HG02588 (cell line): ENCODE measurements around the gene IGSF23.
"Not testable (repeated sequence)": the region's sequence is repeated elsewhere in the genome, so short reads cannot be mapped to it uniquely, and the experiment has no call there.

Source experiments
- ATAC-seq: cut with Tn5 transposase; IDR thresholded peaks from one replicate; pipeline ENCODE4 v1.9.1; 2021; ENCODE audit warnings: mild to moderate bottlenecking, moderate library complexity; ENCODE audit not compliant: unreplicated experiment

IGSF23 gene

GRCh38 chr19:44585371-44586133 lies 27.8 kb upstream of the IGSF23 start:
- ATAC-seq, result no peak

GRCh38 chr19:44587963-44588770 lies 25.2 kb upstream of the IGSF23 start:
- no peak for ATAC-seq

DNA sequence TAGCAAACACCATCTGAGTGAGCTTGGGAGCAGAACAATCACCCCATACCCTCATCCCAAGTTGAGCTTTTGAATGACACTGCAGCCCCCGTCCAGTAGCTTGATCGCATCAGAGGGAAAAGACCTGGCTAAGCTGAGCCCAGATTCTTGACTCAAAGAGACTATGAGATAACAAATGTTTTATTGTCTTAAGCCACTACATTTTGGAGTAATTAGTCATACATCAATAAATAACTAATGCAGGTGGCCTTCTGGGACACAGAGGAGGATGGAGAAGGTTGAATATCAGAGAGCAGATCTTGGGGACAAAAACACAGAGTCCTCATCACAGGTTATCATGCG lies 24.6 kb upstream of the IGSF23 start:
- no peak for ATAC-seq

GRCh38 chr19:44590245-44591059 lies 22.9 kb upstream of the IGSF23 start:
- no peak for ATAC-seq

GRCh38 chr19:44591340-44591993 lies 21.9 kb upstream of the IGSF23 start:
- ATAC-seq, result not testable (repeated sequence)

DNA sequence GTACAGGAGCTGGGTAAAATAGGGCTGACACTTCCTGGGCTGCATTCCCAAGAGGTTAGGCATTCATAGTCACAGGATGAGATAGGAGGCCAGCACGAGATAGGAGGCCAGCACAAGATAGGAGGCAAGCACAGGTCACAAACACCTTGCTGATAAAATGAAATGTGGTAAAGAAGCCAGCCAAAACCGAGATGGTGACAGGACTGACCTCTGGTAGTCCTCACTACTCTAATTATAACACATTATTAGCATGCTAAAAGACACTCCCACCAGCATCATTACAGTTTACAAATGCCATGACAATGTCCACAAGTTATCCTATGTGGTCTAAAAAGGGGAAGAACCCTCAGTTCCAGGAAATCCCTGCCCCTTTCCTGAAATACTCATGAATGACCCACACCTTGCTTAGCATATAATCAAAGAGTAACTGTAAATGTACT lies 20.9 kb upstream of the IGSF23 start:
- no peak for ATAC-seq

DNA sequence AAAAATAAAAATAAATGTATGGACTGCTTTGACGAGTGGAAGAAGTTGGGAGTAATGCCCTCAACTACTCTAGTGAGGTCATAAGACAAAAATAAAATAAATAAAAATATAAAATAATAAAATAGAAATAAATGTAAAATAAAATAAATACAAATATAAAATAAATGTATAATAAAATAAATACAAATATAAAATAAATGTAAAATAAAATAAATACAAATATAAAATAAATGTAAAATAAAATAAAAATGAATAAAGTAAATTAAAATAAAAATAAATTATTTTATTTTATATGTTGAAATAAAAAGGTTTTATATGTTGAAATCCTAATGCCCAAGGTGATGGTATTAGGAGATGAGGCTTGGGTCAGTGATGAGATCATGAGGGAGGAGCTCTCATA lies 20.1 kb upstream of the IGSF23 start:
- no peak for ATAC-seq

- not testable (repeated sequence) for ATAC-seq
Measured at GRCh38 chr19:44593866-44594266, 19.5 kb upstream of the IGSF23 start.

DNA sequence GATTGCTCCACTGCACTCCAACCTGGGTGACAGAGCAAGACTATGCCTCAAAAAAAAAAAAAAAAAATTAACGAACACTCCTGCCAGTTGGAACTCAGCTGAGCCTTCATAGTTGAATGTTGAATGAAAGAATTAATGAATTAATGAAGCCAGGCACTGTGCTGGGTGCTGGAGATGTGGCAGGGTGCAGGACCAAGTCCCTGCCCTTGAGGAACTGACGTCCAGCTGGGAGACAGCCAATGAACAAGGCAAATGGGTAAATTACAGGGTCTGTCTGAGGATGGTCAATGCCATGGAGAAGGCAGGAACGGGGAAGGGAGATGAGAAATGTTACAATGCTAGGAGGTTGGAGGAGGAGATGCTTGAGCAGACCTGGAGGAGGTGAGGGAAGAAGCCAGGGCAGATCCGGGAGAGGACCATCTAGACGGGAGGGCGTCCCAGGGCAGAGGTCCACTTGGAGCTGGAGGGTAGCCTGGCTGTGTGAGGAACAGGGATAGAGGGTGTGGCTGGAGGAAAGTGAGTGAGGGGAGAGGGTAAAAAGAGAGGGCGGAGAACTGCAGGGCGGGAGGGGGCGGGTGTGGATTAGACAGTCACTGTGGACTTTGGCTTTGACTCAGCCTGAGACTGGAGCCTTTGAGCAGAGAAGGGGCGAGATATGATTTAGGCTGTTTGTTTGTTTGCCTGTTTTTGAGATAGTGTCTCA lies 16.8 kb upstream of the IGSF23 start:
- ATAC-seq, result no peak

DNA sequence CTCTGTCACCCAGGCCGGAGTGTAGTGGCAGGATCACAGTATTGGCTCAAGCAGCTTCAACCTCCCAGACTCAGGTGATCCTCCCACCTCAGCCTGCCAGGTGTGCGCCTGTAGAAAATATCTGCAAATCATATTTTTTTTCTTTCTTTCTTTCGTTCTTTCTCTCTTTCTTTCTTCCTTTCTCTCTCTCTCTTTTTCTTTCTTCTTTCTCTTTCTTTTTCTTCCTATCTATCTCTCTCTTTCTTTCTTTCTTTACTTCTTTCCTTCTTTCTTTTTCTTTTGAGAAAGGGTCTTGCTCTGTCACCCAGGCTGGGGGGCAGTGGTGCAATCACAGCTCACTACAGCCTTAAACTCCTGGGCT lies 16.3 kb upstream of the IGSF23 start:
- no peak for ATAC-seq

- ATAC-seq, result no peak
Measured at GRCh38 chr19:44598355-44598754, 15.0 kb upstream of the IGSF23 start.

- no peak for ATAC-seq
Measured at GRCh38 chr19:44598880-44599279, 14.5 kb upstream of the IGSF23 start.

- no peak for ATAC-seq
Measured at GRCh38 chr19:44600466-44600865, 12.9 kb upstream of the IGSF23 start.

GRCh38 chr19:44602081-44602480 lies 11.3 kb upstream of the IGSF23 start:
- ATAC-seq, result no peak

DNA sequence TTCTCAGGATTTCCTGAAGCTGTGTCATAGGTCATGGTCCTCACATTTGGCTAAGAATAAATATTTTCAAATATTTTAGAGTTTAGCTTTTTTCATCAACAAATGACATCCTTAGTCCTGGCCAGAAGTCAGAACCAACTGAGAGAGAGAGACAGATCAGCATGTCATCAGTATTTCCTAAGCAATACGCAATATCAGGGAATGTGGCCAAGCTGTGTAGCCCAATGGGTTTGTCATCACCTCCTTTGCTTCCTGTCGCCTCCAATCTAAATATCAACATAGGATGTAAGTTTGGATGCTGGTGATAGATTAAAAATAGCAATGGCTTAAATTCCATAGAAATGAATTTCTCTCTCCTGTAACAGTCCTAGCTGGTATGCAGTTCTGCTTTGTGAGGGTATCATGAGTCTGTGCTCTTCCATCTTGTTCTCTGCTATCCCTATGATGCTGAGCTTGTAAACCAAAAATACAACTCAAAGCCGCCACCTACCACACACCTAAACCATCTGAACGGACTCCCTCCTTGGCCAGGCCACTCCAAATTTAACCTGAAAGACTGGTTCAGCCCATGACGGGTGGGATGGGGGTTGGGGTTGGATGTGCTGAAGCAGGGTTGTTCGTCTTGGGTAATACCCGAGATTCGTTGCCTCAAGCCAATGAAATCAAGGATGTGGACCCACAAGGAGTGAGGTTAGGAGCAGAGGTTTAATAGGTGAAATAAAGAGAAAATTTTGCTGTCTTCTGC lies 10.0 kb upstream of the IGSF23 start:
- no peak for ATAC-seq

- no peak for ATAC-seq
Measured at GRCh38 chr19:44604241-44604640, 9.1 kb upstream of the IGSF23 start.

DNA sequence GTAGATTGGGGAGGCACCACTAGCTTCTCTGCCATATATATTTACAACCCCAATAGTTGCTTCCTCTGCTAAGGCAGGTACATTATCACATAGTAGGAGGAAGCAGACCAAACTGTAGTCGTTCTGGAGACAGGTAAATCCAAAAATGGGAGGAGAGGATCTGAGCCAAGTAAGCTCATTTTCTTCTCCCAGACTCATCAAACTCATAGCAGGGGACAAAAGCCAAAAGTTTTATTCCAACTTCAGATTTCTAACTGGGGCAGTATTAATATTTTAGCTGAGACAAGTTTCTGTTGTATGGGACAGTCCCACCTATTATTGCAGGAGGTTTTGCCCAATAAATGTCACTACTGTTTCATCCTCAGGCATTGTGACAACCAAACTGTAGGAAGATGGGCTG lies 7.8 kb upstream of the IGSF23 start:
- no peak for ATAC-seq

DNA sequence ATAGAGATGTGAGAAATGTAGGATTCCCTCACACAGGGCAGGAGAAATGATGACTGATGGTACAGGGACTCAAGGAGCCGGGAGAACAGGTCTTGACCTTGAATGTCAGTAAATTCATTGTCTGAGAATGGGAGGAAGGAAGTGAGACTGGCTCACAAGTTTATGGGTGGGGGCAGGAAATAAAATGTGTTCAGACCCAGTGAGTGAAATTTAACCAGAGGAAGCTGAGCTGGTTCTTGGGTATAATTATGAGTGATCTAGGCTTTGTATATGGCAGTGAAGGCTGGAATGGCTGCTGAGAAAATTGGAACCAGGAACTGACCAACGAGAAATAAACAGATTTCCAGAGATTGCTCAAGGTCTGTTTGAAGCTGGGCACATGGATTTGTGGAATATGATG lies 6.3 kb upstream of the IGSF23 start:
- ATAC-seq, result no peak

GRCh38 chr19:44607917-44608316 lies 5.4 kb upstream of the IGSF23 start:
- ATAC-seq, result no peak

DNA sequence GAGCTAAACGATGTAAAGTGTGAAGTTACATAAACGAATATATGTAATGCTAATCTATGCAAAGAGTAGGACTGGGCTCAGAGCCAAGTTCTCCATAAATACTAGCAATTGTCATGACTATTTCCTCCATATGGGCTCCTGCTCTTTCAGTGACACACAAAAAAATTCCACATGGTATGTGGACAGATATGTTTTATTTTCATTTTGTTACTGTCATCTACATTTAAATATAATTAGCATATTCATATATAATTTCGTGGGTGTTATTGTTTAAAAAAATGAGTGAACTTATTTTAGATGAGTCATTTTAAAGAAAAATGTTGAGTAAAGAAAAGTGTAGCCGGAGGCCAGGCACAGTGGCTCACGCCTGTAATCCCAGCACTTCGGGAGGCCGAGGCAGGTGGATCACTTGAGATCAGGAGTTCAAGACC lies 5.0 kb upstream of the IGSF23 start:
- ATAC-seq, result no peak
